Endothelial cell of umbilical vein (primary cell): Measurements from ENCODE around the gene ZNF609. TPM values are rescaled to one million over a fixed set of nuclear protein-coding genes. Genes with fewer than 3 reads are reported as not detected.
A peak's percentile ranks its signal among the peaks of the same experiment; 100 is the strongest.

Experiments
- BruUV-seq: library from RNA; stranded (reverse); fragments of 400-500 nt; replicated peaks from 2 replicates; lab custom pipeline; 2021; lab: Mats Ljungman, UMichigan
- CTCF ChIA-PET: fragments of 300-600, 350-600 bp; sonication (Branson Sonifier 250); formaldehyde crosslinking; loops from one replicate; lab custom pipeline; 2021; ENCODE audit warnings: antibody characterized with exemption, inconsistent platforms; lab: Charles Lee
- POLR2A ChIA-PET: fragments of 300-600, 350-600 bp; sonication (Branson Sonifier 250); formaldehyde crosslinking; loops from one replicate; lab custom pipeline; 2021; ENCODE audit warnings: antibody characterized with exemption, inconsistent platforms; lab: Charles Lee
- DNase-seq: peaks from one replicate; pipeline ENCODE4 v3.0.0-alpha.2; 2011; ENCODE audit warnings: low read depth, low spot score
- FAIRE-seq: peaks from 2 replicates; lab custom pipeline; 2011; peaks lifted over from hg19 to GRCh38; lab: Jason Lieb, UNC
- H2AFZ ChIP-seq: 2 replicates; pipeline ENCODE4 v1.6.0; 2012; ENCODE audit warnings: low read depth, low read length, control low read depth, inconsistent platforms
- H3K27ac ChIP-seq: 2 replicates; pipeline ENCODE4 v1.5.1; 2011; ENCODE audit warnings: low read depth, mild to moderate bottlenecking, control low read depth, low read length, moderate library complexity; ENCODE audit not compliant: insufficient read depth
- H3K27me3 ChIP-seq, 2 experiments: 2 replicates each; pipeline versions ENCODE4 v1.6.0 to v1.6.1; 2011; ENCODE audit warnings: low read length in 2 of 2, mixed read lengths in 1 of 2; ENCODE audit not compliant: control insufficient read depth in 2 of 2, insufficient read depth in 2 of 2
- H3K36me3 ChIP-seq, 2 experiments: 2 replicates in 1 of 2; 3 replicates in 1 of 2; pipeline ENCODE4 v1.5.1; 2011; ENCODE audit warnings: low read length in 2 of 2, mild to moderate bottlenecking in 1 of 2, moderate library complexity in 1 of 2; ENCODE audit not compliant: control insufficient read depth in 2 of 2, insufficient read depth in 2 of 2; ENCODE audit errors: extremely low read depth in 1 of 2
- H3K4me1 ChIP-seq: 3 replicates; pipeline ENCODE4 v1.5.1; 2011; ENCODE audit warnings: mild to moderate bottlenecking, low read length; ENCODE audit not compliant: control insufficient read depth, insufficient read depth; ENCODE audit errors: extremely low read depth
- H3K4me2 ChIP-seq: 2 replicates; pipeline ENCODE4 v1.6.1; 2011; ENCODE audit warnings: low read length, control low read depth, mixed read lengths; ENCODE audit not compliant: insufficient read depth
- H3K4me3 ChIP-seq, 3 experiments: fragments of 200-600 bp in 1 of 3; sonication (generic), shearing (Covaris generic) in 1 of 3; replicated peaks in 1 of 3; 2 replicates each; pipeline ENCODE4 v1.5.1; 2011 to 2016; ENCODE audit warnings: control low read depth in 3 of 3, low read length in 3 of 3, mild to moderate bottlenecking in 2 of 3, inconsistent platforms in 1 of 3, low read depth in 1 of 3, moderate library complexity in 1 of 3; ENCODE audit not compliant: insufficient read depth in 1 of 3
- H3K79me2 ChIP-seq: 2 replicates; pipeline ENCODE4 v1.6.0; 2012; ENCODE audit warnings: low read length, inconsistent platforms; ENCODE audit not compliant: control insufficient read depth, insufficient read depth
- H3K9ac ChIP-seq: replicated peaks from 2 replicates; pipeline ENCODE3; 2011; ENCODE audit warnings: low read length, control low read depth; ENCODE audit not compliant: insufficient read depth; ENCODE audit errors: extremely low read depth
- H3K9me1 ChIP-seq: replicated peaks from 3 replicates; pipeline ENCODE4 v1.6.0; 2011; ENCODE audit warnings: mild to moderate bottlenecking, low read length; ENCODE audit not compliant: control insufficient read depth, insufficient read depth; ENCODE audit errors: extremely low read depth
- H3K9me3 ChIP-seq: replicated peaks from 2 replicates; pipeline ENCODE4 v1.5.1; 2012; ENCODE audit warnings: low read length, inconsistent platforms; ENCODE audit not compliant: control insufficient read depth, insufficient read depth
- H4K20me1 ChIP-seq: replicated peaks from 2 replicates; pipeline ENCODE3; 2011; ENCODE audit warnings: mild to moderate bottlenecking, low read length; ENCODE audit not compliant: control insufficient read depth, insufficient read depth; ENCODE audit errors: extremely low read depth
- EZH2 ChIP-seq: IDR thresholded peaks from 2 replicates; pipeline ENCODE4 v1.6.1; 2012; ENCODE audit warnings: borderline replicate concordance, low read depth, mild to moderate bottlenecking, moderate library complexity, low read length, inconsistent platforms; ENCODE audit not compliant: severe bottlenecking
- FOS ChIP-seq: IDR thresholded peaks from 2 replicates; pipeline ENCODE4 v1.6.1; 2011; ENCODE audit warnings: mild to moderate bottlenecking, low read length, moderate library complexity, borderline replicate concordance; ENCODE audit not compliant: insufficient read depth
- GATA2 ChIP-seq: IDR thresholded peaks from 2 replicates; pipeline ENCODE4 v1.7.0; 2011; ENCODE audit warnings: low read depth, mild to moderate bottlenecking, moderate library complexity, mixed read lengths, low read length; ENCODE audit not compliant: insufficient read length, insufficient read depth
- JUN ChIP-seq: IDR thresholded peaks from 2 replicates; pipeline ENCODE4 v1.6.1; 2011; ENCODE audit warnings: borderline replicate concordance, low read depth; ENCODE audit not compliant: insufficient read length, insufficient read depth
- MYC ChIP-seq: IDR thresholded peaks from one replicate; pipeline ENCODE4 v1.6.1; 2011; ENCODE audit warnings: mild to moderate bottlenecking, low read depth, low read length
- POLR2A ChIP-seq: IDR thresholded peaks from 2 replicates; pipeline ENCODE4 v1.6.1; 2012; ENCODE audit warnings: low read depth, mild to moderate bottlenecking, control low read depth, low read length
- POLR2AphosphoS5 ChIP-seq: IDR thresholded peaks from 2 replicates; pipeline ENCODE4 v1.6.1; 2012; ENCODE audit warnings: low read depth, mild to moderate bottlenecking, control low read depth, low read length, moderate library complexity; ENCODE audit not compliant: insufficient read depth
- dilution Hi-C: fragments of 300-500 bp; cut with MboI; formaldehyde crosslinking; loops from one replicate; pipeline ENCODE4 v1.15.0; 2019; ENCODE audit warnings: low sequenced_read_pairs; ENCODE audit not compliant: extremely low pct_ligation_motif_present
- intact Hi-C: fragments of 100-400 bp; cut with micrococcal nuclease; formaldehyde crosslinking; loops from one replicate; pipeline ENCODE4 v1.10.0; 2022
- polyA plus RNA-seq, 4 experiments: library from polyadenylated mRNA; depleted of rRNA in 3 of 4; stranded (reverse) in 3 of 4; unstranded in 1 of 4; fragments of >200 nt; gene quantifications; 2 replicates each; pipeline versions ENCODE4 v1.2.1 to v1.2.3, GENCODE V29; 2011 to 2012; ENCODE audit warnings: missing spikeins in 1 of 4
- total RNA-seq: library from RNA; stranded (reverse); gene quantifications from 2 replicates; pipeline ENCODE4 v1.2.3, GENCODE V29; 2021
- TF ChIP-seq, protein P1 (sequence below): IDR thresholded peaks from 2 replicates; pipeline ENCODE4 v1.6.1; 2011; ENCODE audit not compliant: insufficient read depth, insufficient read length
- TF ChIP-seq, protein P2 (sequence below), 2 donors: IDR thresholded peaks; 1 replicate in 1 of 2; 2 replicates in 1 of 2; pipeline ENCODE4 v1.5.1; 2011; ENCODE audit warnings: low read length in 2 of 2, mild to moderate bottlenecking in 2 of 2, moderate library complexity in 2 of 2, control low read depth in 1 of 2, inconsistent platforms in 1 of 2, low read depth in 1 of 2; ENCODE audit not compliant: insufficient read depth in 1 of 2; ENCODE audit errors: extremely low read depth in 1 of 2

ZNF609 gene
- total and polyA plus RNA-seq, 2 donors (not counting 3 experiments of a cell fraction or from before 2014, with no cell fraction given) = 18.2 to 49.6 TPM

DNA sequence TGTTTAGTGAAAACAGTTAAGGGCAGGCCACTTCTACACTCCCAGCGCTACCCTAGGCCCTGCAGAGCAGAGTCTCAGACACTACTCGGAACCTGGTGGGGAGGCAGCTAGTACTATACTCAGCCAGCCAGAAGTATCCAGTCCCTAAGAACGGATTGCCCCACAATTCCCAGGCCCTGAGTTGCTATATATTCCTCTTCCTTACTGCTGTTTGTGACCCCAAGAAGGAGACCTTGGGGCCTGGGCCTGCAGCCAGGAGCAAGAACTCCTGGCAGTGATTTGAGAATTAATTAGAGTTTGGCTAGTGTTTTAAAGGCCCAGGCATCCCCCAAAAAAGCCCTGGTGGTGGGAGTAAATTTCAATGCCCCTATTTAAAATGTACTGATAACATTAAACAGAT is 227.3 kb downstream of the ZNF609 start:
- dilution Hi-C loops = no loop called here
- no peak for TF ChIP-seq POLR2AphosphoS5
- no peak for TF ChIP-seq JUN
- no peak for TF ChIP-seq MYC
- TF ChIP-seq POLR2A = no peak
- TF ChIP-seq FOS = no peak
- TF ChIP-seq, protein P1, sequence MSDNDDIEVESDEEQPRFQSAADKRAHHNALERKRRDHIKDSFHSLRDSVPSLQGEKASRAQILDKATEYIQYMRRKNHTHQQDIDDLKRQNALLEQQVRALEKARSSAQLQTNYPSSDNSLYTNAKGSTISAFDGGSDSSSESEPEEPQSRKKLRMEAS = no peak
- TF ChIP-seq EZH2 = no peak
- TF ChIP-seq GATA2 = no peak
- TF ChIP-seq, protein P2, sequence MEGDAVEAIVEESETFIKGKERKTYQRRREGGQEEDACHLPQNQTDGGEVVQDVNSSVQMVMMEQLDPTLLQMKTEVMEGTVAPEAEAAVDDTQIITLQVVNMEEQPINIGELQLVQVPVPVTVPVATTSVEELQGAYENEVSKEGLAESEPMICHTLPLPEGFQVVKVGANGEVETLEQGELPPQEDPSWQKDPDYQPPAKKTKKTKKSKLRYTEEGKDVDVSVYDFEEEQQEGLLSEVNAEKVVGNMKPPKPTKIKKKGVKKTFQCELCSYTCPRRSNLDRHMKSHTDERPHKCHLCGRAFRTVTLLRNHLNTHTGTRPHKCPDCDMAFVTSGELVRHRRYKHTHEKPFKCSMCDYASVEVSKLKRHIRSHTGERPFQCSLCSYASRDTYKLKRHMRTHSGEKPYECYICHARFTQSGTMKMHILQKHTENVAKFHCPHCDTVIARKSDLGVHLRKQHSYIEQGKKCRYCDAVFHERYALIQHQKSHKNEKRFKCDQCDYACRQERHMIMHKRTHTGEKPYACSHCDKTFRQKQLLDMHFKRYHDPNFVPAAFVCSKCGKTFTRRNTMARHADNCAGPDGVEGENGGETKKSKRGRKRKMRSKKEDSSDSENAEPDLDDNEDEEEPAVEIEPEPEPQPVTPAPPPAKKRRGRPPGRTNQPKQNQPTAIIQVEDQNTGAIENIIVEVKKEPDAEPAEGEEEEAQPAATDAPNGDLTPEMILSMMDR (IDR thresholded peaks at IDR 0.05; ENCODE audit: extremely low read depth in 1 of 2, insufficient read depth in 1 of 2, low read depth in 1 of 2, low read length in 2 of 2) = no peak
- Histone ChIP-seq H3K27me3 (no peaks in the 10 kb centered on the region), H3K27ac (no peak overlapping the region), H3K4me3 (no peak overlapping the region), H3K4me1 (no peaks in the 10 kb centered on the region), H2AFZ (no peak overlapping the region), H3K9me1 (no peaks in the 10 kb centered on the region), H3K4me2 (no peak overlapping the region), H3K9ac (no peak overlapping the region), H3K9me3 (no peaks in the 10 kb centered on the region), H3K36me3 (peaks cover 31 to 56% of the 10 kb centered on the region in 2 experiments), H4K20me1 (no peaks in the 10 kb centered on the region), H3K79me2 (no peaks in the 10 kb centered on the region)
- CTCF ChIA-PET = interaction anchor here (1.2 to 13.8 kb wide), 7 partner anchors 8 to 122 kb away, joined by 5 to 446 read pairs (median 5); no protein-coding TSS in a partner anchor
- POLR2A ChIA-PET = no interaction called here
- BruUV-seq = TSS peak; percentile 69
- FAIRE-seq (no peak), DNase-seq (no peak)
- intact Hi-C loops = no loop called here
